HEK293 (cell line): Measurements from ENCODE around the gene FRMD8.

Experiments
- KLF10 ChIP-seq: fragments of 450-650 bp; IDR thresholded peaks from 2 replicates; pipeline ENCODE4 v1.5.1; 2018; ENCODE audit warnings: missing biosample characterization, mild to moderate bottlenecking, missing genetic modification characterization
- MZF1 ChIP-seq: fragments of 450-650 bp; formaldehyde crosslinking; IDR thresholded peaks from 2 replicates; pipeline ENCODE4 v1.5.1; 2017; ENCODE audit warnings: missing biosample characterization, missing genetic modification characterization, borderline replicate concordance
- TCF7L2 ChIP-seq: IDR thresholded peaks from 2 replicates; pipeline ENCODE4 v1.6.1; 2011; ENCODE audit warnings: low read depth, mild to moderate bottlenecking, inconsistent platforms, low read length, moderate library complexity, borderline replicate concordance
- YY1 ChIP-seq: fragments of 450-650 bp; formaldehyde crosslinking; IDR thresholded peaks from 2 replicates; pipeline ENCODE4 v1.5.1; 2018; ENCODE audit warnings: missing biosample characterization, missing genetic modification characterization
- ZBTB21 ChIP-seq: fragments of 450-650 bp; formaldehyde crosslinking; IDR thresholded peaks from 2 replicates; pipeline ENCODE4 v1.5.1; 2017; ENCODE audit warnings: missing biosample characterization, missing genetic modification characterization
- ZEB2 ChIP-seq: fragments of 450-650 bp; formaldehyde crosslinking; IDR thresholded peaks from 2 replicates; pipeline ENCODE4 v1.5.1; 2016; ENCODE audit warnings: missing biosample characterization, missing genetic modification characterization
- ZNF132 ChIP-seq: fragments of 450-650 bp; formaldehyde crosslinking; IDR thresholded peaks from 2 replicates; pipeline ENCODE4 v1.5.1; 2017; ENCODE audit warnings: missing biosample characterization, missing genetic modification characterization, borderline replicate concordance
- ZNF138 ChIP-seq: fragments of 450-650 bp; formaldehyde crosslinking; IDR thresholded peaks from 2 replicates; pipeline ENCODE4 v1.5.1; 2016; ENCODE audit warnings: missing biosample characterization, missing genetic modification characterization, borderline replicate concordance
- ZNF175 ChIP-seq: fragments of 450-650 bp; formaldehyde crosslinking; IDR thresholded peaks from 2 replicates; pipeline ENCODE4 v1.5.1; 2016; ENCODE audit warnings: missing biosample characterization, missing genetic modification characterization
- ZNF24 ChIP-seq: fragments of 450-650 bp; formaldehyde crosslinking; IDR thresholded peaks from 2 replicates; pipeline ENCODE4 v1.5.1; 2016; ENCODE audit warnings: missing biosample characterization, missing genetic modification characterization
- ZNF391 ChIP-seq: fragments of 450-650 bp; formaldehyde crosslinking; IDR thresholded peaks from 2 replicates; pipeline ENCODE4 v1.5.1; 2016; ENCODE audit warnings: low read depth, missing biosample characterization, missing genetic modification characterization, borderline replicate concordance
- ZXDB ChIP-seq: fragments of 450-650 bp; formaldehyde crosslinking; IDR thresholded peaks from 2 replicates; pipeline ENCODE4 v1.5.1; 2016; ENCODE audit warnings: missing biosample characterization, missing genetic modification characterization
- TF ChIP-seq, protein P1 (sequence below): fragments of 450-650 bp; formaldehyde crosslinking; IDR thresholded peaks from 2 replicates; pipeline ENCODE4 v1.5.1; 2016; ENCODE audit warnings: missing biosample characterization, missing genetic modification characterization
- TF ChIP-seq, protein P2 (sequence below): fragments of 450-650 bp; formaldehyde crosslinking; IDR thresholded peaks from 2 replicates; pipeline ENCODE4 v1.5.1; 2016; ENCODE audit warnings: missing biosample characterization, missing genetic modification characterization

DNA sequence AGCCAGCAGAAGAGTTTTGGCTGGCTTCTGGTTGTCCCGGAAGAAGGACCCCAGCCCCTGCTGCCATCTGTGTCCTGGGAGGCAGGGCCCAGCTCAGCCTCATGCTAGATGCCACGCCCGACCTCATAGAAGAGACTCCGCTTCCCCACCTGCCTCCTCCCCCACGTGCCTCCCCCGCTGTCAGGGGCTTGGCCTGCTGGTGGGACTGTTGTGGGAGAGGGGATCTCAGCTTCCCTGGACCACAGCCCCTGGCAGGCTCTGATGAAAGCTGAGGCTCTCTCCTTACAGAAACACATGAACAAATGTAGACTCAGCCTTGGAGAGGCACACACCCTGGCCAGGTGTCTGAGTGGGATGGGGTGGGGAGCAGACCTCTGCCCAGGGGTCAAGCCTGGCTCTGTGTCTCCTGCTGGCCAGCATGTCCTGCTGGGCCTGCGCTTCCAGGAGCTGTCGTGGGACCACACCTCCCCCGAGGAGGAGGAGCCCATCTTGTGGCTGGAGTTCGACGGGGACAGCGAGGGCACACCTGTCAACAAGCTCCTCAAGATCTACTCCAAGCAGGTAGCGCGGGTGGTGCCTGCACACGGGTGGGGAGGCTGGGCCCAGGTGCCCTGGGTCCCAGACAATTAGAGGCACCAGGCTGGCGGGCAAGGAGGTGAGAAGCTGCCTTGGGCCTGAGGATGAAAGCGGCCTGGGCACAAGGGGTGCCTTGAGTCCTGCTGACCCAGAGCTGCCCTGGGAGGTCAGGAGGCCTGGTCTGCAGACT lies 14.1 kb downstream of the FRMD8 start:
- TF ChIP-seq MZF1 (tag by site-specific recombination) (no peak), ZEB2 (tag by site-specific recombination) (no peak), ZBTB21 (no peak), ZNF391 (tag by site-specific recombination) (no peak), YY1 (tag by site-specific recombination) (no peak), ZNF138 (tag by site-specific recombination) (no peak), ZNF132 (tag by site-specific recombination) (no peak), ZXDB (tag by site-specific recombination) (no peak), KLF10 (tag by site-specific recombination) (no peak), ZNF24 (tag by site-specific recombination) (no peak), ZNF175 (tag by site-specific recombination) (no peak), TCF7L2 (no peak)
- TF ChIP-seq, protein P1, sequence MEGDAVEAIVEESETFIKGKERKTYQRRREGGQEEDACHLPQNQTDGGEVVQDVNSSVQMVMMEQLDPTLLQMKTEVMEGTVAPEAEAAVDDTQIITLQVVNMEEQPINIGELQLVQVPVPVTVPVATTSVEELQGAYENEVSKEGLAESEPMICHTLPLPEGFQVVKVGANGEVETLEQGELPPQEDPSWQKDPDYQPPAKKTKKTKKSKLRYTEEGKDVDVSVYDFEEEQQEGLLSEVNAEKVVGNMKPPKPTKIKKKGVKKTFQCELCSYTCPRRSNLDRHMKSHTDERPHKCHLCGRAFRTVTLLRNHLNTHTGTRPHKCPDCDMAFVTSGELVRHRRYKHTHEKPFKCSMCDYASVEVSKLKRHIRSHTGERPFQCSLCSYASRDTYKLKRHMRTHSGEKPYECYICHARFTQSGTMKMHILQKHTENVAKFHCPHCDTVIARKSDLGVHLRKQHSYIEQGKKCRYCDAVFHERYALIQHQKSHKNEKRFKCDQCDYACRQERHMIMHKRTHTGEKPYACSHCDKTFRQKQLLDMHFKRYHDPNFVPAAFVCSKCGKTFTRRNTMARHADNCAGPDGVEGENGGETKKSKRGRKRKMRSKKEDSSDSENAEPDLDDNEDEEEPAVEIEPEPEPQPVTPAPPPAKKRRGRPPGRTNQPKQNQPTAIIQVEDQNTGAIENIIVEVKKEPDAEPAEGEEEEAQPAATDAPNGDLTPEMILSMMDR (tag by site-specific recombination): no peak
- TF ChIP-seq, protein P2, sequence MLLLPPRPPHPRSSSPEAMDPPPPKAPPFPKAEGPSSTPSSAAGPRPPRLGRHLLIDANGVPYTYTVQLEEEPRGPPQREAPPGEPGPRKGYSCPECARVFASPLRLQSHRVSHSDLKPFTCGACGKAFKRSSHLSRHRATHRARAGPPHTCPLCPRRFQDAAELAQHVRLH: no peak
